ENCODE data around the gene TADA3.

Gene TADA3

DNA sequence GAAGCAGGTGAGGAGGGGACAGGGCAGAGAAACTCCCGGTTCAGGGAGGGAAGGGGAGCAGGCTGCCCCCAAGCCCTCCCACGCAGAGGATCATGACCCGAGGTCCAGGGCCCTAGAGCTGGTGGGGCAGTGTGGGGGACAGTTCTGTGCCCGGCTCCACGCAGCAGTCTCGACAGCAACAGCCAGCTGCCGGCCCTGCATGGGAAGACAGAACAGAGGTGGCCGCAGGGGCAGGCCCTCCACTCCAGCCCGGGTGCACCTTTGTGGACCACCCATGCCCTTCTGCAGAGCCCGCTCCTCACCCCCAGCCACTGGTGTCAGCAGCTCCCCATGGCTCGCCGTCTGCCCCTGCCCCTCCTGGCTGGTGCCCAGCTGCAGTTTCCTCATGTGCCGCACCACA, 34.8 kb downstream of the TADA3 start:
- no peak overlapping the region for H3K9ac ChIP-seq (ENCODE audit: low read depth, low read length)
- no peaks in the 10 kb centered on the region for H3K4me1 ChIP-seq (ENCODE audit: control insufficient read depth, insufficient read depth, low read length)
- no peaks in the 10 kb centered on the region for H3K27me3 ChIP-seq (ENCODE audit: control insufficient read depth, insufficient read depth, low read length)
- no peaks in the 10 kb centered on the region for H3K9me3 ChIP-seq (ENCODE audit: control insufficient read depth, insufficient read depth, low read length)
- H3K27ac ChIP-seq (ENCODE audit: low read depth, low read length): no peak overlapping the region
- H3K36me3 ChIP-seq (ENCODE audit: control insufficient read depth, insufficient read depth, low read length): peaks cover 57% of the 10 kb centered on the region
- no peak overlapping the region for H3K4me3 ChIP-seq (ENCODE audit: low read depth, low read length)

DNA sequence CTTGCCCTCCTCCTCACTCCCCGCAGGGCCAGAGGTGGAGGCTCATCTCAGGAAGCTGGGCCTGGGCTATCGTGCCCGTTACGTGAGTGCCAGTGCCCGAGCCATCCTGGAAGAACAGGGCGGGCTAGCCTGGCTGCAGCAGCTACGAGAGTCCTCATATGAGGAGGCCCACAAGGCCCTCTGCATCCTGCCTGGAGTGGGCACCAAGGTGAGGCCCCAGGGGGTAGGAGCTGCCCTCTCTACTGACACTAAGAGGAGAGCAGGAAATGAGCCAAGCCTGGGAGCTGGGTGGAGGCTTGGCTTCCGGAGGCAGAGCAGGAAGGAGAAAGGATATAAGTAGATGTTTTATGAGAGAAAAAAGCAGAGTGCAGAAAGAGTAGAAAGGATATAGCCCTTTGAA, 37.6 kb downstream of the TADA3 start:
- Histone ChIP-seq H3K27me3 (ENCODE audit: control insufficient read depth, insufficient read depth, low read length) (no peaks in the 10 kb centered on the region), H3K4me3 (ENCODE audit: low read depth, low read length) (no peak overlapping the region), H3K36me3 (ENCODE audit: control insufficient read depth, insufficient read depth, low read length) (peaks cover 74% of the 10 kb centered on the region), H3K9me3 (ENCODE audit: control insufficient read depth, insufficient read depth, low read length) (no peaks in the 10 kb centered on the region), H3K27ac (ENCODE audit: low read depth, low read length) (no peak overlapping the region), H3K4me1 (ENCODE audit: control insufficient read depth, insufficient read depth, low read length) (peaks cover 4% of the 10 kb centered on the region; the same call in 1 of the 2 replicates), H3K9ac (ENCODE audit: low read depth, low read length) (no peak overlapping the region)

DNA sequence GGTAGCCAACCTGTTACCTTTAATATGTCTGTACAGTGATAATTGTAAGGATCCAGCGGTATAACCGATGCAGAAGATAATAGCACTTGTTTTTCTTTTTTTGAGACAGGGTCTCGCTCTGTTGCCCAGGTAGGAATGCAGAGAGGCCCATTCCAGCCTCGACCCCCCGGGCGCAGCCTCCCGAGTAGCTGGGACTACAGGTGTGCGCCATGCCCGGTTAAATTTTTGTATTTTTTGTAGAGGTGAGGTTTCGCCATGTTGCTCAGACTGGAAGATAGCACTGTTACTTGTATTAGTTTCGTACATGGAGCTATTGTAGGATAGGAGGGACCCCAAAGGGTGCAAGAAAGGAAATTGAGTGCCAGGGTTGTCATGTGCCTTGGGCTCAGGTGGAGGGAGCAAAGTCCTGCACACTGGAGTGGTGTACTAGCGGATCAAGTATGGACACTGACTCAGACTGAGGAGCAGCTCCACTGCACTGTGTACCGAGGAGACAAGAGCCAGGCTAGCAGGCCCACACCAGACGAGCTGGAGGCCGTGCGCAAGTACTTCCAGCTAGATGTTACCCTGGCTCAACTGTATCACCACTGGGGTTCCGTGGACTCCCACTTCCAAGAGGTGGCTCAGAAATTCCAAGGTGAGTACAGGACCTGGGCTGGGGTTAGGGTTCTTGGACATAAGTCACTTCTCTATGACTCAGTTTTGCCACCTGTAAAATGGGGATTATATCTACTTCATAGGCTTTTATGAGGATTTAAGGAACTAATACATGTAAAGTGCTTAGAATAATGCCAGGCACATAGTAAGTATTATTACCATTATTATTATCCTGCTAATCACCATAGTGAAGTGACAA, 41.5 kb downstream of the TADA3 start:
- peak overlapping the region; percentile 47; the same call in 1 of the 2 replicates for H3K9ac ChIP-seq (ENCODE audit: low read depth, low read length)
- H3K4me3 ChIP-seq (ENCODE audit: low read depth, low read length): peak overlapping the region; percentile 70
- H3K4me1 ChIP-seq (ENCODE audit: control insufficient read depth, insufficient read depth, low read length): peaks cover 8% of the 10 kb centered on the region; the same call in 1 of the 2 replicates
- H3K27ac ChIP-seq (ENCODE audit: low read depth, low read length): peak overlapping the region; percentile 94
- no peaks in the 10 kb centered on the region for H3K9me3 ChIP-seq (ENCODE audit: control insufficient read depth, insufficient read depth, low read length)
- H3K36me3 ChIP-seq (ENCODE audit: control insufficient read depth, insufficient read depth, low read length): peaks cover 68% of the 10 kb centered on the region
- H3K27me3 ChIP-seq (ENCODE audit: control insufficient read depth, insufficient read depth, low read length): no peaks in the 10 kb centered on the region

DNA sequence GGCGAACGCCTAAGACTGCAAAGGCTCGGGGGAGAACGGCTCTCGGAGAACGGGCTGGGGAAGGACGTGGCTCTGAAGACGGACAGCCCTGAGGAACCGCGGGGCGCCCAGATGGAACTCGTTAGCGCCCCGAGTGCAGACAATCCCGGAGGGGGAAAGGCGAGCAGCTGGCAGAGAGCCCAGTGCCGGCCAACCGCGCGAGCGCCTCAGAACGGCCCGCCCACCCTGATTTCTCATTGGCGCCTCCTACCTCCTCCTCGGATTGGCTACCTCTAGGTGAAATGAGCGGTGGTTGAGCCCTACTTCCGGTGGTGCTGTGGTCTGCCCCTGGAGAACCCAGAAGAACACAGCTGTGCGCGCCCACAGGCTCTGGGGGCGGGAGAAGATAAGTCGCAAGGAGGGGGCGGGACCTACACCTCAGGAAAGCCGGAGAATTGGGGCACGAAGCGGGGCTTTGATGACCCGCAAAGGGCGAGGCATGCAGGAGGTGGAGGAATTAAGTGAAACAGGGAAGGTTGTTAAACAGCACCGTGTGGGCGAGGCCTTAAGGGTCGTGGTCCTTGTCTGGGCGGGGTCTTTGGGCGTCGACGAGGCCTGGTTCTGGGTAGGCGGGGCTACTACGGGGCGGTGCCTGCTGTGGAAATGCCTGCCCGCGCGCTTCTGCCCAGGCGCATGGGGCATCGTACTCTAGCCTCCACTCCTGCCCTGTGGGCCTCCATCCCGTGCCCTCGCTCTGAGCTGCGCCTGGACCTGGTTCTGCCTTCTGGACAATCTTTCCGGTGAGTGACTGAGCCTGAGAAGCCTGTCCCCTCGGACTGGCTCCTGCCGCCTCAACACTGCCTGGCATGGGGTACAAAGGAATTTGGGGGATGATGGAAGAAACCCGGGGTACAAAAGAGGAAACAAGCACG, 42.4 kb downstream of the TADA3 start, which contains the start of gene OGG1:
Gene OGG1, plus strand, starts transcription at position 308 of the 911 bp plus-strand sequence. Its CDS starts 335 bp downstream, at position 643.
- peak within 1 kb of the TSS; percentile 70 for H3K4me3 ChIP-seq (ENCODE audit: low read depth, low read length)

DNA sequence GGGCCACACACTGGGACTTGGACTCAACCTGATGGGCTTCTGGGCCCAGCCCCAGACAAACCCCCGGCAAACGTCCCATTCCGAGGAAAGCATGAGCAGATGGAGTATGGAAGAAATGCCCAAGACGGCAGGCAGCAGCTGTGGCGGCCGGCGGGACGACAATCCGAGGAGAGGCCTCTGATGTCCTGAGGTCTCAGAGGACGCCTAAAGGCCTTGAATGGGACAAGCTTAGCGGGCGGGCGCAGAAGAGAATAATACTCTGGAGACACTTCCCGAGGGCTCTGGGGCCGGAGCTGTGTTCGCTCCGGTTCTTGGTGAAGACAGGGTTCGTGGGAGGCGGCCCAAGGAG, 43.0 kb downstream of the TADA3 start:
- Histone ChIP-seq H3K4me1 (ENCODE audit: control insufficient read depth, insufficient read depth, low read length) (peaks cover 8% of the 10 kb centered on the region; the same call in 1 of the 2 replicates), H3K36me3 (ENCODE audit: control insufficient read depth, insufficient read depth, low read length) (peaks cover 72% of the 10 kb centered on the region), H3K9ac (ENCODE audit: low read depth, low read length) (peak overlapping the region; percentile 75), H3K9me3 (ENCODE audit: control insufficient read depth, insufficient read depth, low read length) (no peaks in the 10 kb centered on the region), H3K4me3 (ENCODE audit: low read depth, low read length) (peak overlapping the region; percentile 70), H3K27ac (ENCODE audit: low read depth, low read length) (peak overlapping the region; percentile 94), H3K27me3 (ENCODE audit: control insufficient read depth, insufficient read depth, low read length) (no peaks in the 10 kb centered on the region)

More for the DNA sequence above, 42.4 kb downstream of the TADA3 start, which contains the start of gene OGG1:
- peak within 1 kb of the TSS; percentile 94 for H3K27ac ChIP-seq (ENCODE audit: low read depth, low read length)
- peaks cover 8% of the 10 kb centered on the region; the same call in 1 of the 2 replicates for H3K4me1 ChIP-seq (ENCODE audit: control insufficient read depth, insufficient read depth, low read length)
- peaks cover 72% of the 10 kb centered on the region for H3K36me3 ChIP-seq (ENCODE audit: control insufficient read depth, insufficient read depth, low read length)
- H3K27me3 ChIP-seq (ENCODE audit: control insufficient read depth, insufficient read depth, low read length): no peaks in the 10 kb centered on the region
- H3K9ac ChIP-seq (ENCODE audit: low read depth, low read length): peak within 1 kb of the TSS; percentile 75
- H3K9me3 ChIP-seq (ENCODE audit: control insufficient read depth, insufficient read depth, low read length): no peaks in the 10 kb centered on the region

DNA sequence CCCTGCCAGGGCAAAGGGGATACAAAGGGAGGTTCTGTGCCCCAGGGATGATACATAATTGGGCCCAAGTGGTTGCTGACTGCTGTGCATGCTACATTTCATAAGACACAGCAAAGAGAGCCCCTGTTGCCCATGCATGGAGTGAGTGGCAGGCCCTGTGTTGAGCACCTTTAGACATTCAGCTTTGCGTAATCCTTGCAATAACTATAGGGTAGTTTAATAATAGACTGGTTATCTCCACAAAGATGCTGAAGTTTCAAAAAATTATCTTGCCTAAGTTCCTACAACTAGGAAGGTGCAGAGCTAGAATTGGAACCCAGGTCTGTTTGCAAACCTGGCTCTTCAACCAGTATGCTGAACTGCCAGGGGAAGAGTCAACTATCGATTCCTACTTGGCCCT, 44.2 kb downstream of the TADA3 start:
- Histone ChIP-seq H3K27ac (ENCODE audit: low read depth, low read length) (no peak overlapping the region), H3K4me1 (ENCODE audit: control insufficient read depth, insufficient read depth, low read length) (peaks cover 8% of the 10 kb centered on the region; the same call in 1 of the 2 replicates), H3K4me3 (ENCODE audit: low read depth, low read length) (no peak overlapping the region), H3K27me3 (ENCODE audit: control insufficient read depth, insufficient read depth, low read length) (no peaks in the 10 kb centered on the region), H3K36me3 (ENCODE audit: control insufficient read depth, insufficient read depth, low read length) (peaks cover 77% of the 10 kb centered on the region), H3K9ac (ENCODE audit: low read depth, low read length) (no peak overlapping the region), H3K9me3 (ENCODE audit: control insufficient read depth, insufficient read depth, low read length) (no peaks in the 10 kb centered on the region)

DNA sequence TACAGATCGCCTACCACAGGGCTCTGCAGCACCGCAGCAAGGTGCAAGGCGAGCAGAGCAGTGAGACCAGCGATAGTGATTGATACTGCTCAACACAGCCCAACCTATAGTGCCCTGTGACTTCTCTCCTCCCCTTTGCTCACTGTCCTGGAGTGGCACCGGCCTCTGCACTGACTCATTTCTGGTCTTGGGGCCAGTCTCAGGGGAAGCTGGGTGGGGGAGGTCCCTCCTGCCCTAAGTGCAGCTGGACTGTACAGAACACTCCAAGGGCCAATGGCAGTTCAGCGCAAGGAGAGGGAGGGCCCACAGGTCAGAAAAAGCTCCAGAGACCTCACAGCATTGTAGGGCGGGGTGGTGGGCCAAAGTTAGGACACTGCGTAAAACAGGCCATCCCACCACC, 45.0 kb downstream of the TADA3 start:
- H3K36me3 ChIP-seq (ENCODE audit: control insufficient read depth, insufficient read depth, low read length): peaks cover 77% of the 10 kb centered on the region
- H3K9ac ChIP-seq (ENCODE audit: low read depth, low read length): no peak overlapping the region
- no peaks in the 10 kb centered on the region for H3K9me3 ChIP-seq (ENCODE audit: control insufficient read depth, insufficient read depth, low read length)
- H3K4me3 ChIP-seq (ENCODE audit: low read depth, low read length): no peak overlapping the region
- H3K4me1 ChIP-seq (ENCODE audit: control insufficient read depth, insufficient read depth, low read length): peaks cover 8% of the 10 kb centered on the region; the same call in 1 of the 2 replicates
- H3K27me3 ChIP-seq (ENCODE audit: control insufficient read depth, insufficient read depth, low read length): no peaks in the 10 kb centered on the region
- H3K27ac ChIP-seq (ENCODE audit: low read depth, low read length): no peak overlapping the region

DNA sequence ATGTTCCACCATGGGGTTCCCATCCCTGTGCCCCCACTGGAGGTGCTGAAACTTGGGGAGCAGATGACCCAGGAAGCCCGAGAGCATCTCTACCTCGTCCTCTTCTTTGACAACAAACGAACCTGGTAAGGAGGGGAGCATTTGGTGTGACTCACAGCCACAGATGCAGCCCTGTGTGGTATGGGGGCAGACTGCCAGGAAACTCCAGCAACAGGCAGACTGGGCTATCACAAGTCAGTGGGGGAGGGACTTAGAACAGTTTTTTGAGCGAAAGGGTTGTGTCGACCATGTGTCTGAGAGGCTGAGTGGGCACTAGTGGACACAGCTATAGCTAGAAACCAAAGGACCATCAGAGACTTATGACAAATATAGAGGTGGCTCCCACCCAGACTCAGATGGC, 45.9 kb downstream of the TADA3 start:
- no peaks in the 10 kb centered on the region for H3K27me3 ChIP-seq (ENCODE audit: control insufficient read depth, insufficient read depth, low read length)

DNA sequence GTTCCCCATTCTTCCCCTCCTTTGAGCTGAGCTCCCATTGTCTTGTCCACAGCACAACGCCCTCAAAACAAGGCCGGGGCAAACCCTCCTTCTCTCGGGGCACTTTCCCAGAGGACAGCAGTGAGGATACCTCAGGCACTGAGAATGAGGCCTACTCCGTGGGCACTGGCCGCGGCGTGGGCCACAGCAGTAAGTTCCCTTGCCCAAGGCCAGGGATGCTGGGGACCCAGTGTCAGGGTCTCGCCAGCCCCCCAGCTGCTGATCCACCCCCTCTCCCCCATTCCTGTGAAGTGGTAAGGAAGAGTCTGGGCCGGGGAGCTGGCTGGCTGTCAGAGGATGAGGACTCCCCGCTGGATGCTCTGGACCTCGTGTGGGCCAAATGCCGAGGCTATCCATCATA, 46.8 kb downstream of the TADA3 start:
- Histone ChIP-seq H3K27me3 (ENCODE audit: control insufficient read depth, insufficient read depth, low read length) (no peaks in the 10 kb centered on the region), H3K9me3 (ENCODE audit: control insufficient read depth, insufficient read depth, low read length) (no peaks in the 10 kb centered on the region), H3K27ac (ENCODE audit: low read depth, low read length) (no peak overlapping the region), H3K4me3 (ENCODE audit: low read depth, low read length) (no peak overlapping the region), H3K4me1 (ENCODE audit: control insufficient read depth, insufficient read depth, low read length) (peaks cover 4% of the 10 kb centered on the region; the same call in 1 of the 2 replicates), H3K36me3 (ENCODE audit: control insufficient read depth, insufficient read depth, low read length) (peaks cover 80% of the 10 kb centered on the region), H3K9ac (ENCODE audit: low read depth, low read length) (no peak overlapping the region)

More for the DNA sequence above, 45.9 kb downstream of the TADA3 start:
- Histone ChIP-seq H3K36me3 (ENCODE audit: control insufficient read depth, insufficient read depth, low read length) (peaks cover 77% of the 10 kb centered on the region), H3K9me3 (ENCODE audit: control insufficient read depth, insufficient read depth, low read length) (no peaks in the 10 kb centered on the region), H3K4me3 (ENCODE audit: low read depth, low read length) (no peak overlapping the region), H3K9ac (ENCODE audit: low read depth, low read length) (no peak overlapping the region), H3K27ac (ENCODE audit: low read depth, low read length) (no peak overlapping the region), H3K4me1 (ENCODE audit: control insufficient read depth, insufficient read depth, low read length) (peaks cover 8% of the 10 kb centered on the region; the same call in 1 of the 2 replicates)

DNA sequence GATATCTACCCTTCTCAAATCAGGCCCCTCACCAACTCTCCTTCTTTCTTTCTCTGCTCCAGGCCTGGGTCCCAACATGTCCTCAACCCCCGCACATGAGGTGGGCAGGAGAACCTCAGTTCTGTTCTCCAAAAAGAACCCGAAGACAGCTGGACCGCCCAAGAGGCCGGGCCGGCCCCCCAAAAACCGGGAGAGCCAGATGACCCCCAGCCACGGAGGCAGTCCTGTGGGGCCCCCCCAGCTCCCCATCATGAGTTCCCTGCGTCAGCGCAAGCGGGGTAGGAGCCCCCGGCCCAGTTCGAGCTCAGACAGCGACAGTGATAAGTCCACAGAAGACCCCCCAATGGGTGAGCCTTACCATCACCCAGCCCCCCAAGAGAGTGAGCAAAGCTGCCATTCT, 48.1 kb downstream of the TADA3 start:
- H3K36me3 ChIP-seq (ENCODE audit: control insufficient read depth, insufficient read depth, low read length): peaks cover 94% of the 10 kb centered on the region
- H3K4me1 ChIP-seq (ENCODE audit: control insufficient read depth, insufficient read depth, low read length): peaks cover 3% of the 10 kb centered on the region; the same call in 1 of the 2 replicates
- no peak overlapping the region for H3K4me3 ChIP-seq (ENCODE audit: low read depth, low read length)
- H3K27me3 ChIP-seq (ENCODE audit: control insufficient read depth, insufficient read depth, low read length): no peaks in the 10 kb centered on the region
- no peak overlapping the region for H3K27ac ChIP-seq (ENCODE audit: low read depth, low read length)
- no peaks in the 10 kb centered on the region for H3K9me3 ChIP-seq (ENCODE audit: control insufficient read depth, insufficient read depth, low read length)
- no peak overlapping the region for H3K9ac ChIP-seq (ENCODE audit: low read depth, low read length)

Measured in HUES48 (cell line).